ENCODE results near the gene C9orf43. TPM values are rescaled to one million over a fixed set of nuclear protein-coding genes. Genes with fewer than 3 reads are reported as not detected.
A peak's percentile ranks its signal among the peaks of the same experiment; 100 is the strongest.

Gene C9orf43
- total and polyA plus RNA-seq, 9 of the 15 experiments (the other 6 are each of a cell fraction or from before 2014, with no cell fraction given): 0.21 to 0.58 (median 0.33) TPM

DNA sequence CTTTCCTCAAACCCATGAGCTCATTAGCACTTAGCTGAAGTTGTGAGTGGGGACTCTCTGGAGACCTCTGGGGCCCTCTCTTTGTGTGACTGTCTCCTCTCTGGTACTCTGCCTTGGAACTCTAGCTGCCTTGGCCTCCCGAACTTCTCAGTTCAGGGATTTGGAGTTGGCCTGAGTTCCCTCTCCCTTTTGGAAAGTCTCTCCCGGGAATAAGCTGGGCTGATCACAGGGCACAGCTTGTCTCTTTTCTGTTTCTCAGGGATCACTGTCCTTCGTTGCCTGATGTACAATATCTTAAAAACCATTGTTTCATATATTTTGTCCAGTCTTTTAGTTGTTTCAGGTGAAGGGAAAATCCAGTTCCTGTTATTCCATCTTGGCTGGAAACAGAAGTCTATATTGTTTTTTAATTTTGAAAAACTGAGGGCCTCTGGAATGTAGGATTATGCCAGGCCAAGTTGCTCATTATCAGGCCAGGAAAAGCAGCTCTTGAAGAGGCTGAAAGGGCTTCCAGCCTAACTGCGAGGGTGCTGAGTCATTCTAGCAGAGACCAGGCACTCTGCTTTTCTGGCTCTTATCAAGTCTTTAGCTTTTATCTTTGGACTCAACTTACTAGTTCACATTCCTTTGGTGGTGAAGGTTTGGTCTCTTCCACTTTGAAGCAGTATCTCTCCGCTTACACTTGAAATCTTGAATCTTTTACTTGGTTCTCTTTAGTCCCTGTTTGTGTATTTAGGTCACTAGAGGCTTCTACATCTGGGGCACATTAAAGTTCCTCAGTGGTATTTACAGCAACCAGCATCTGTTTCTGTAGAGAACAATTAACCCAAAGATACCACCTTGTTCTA, 44.6 kb downstream of the C9orf43 start (continued):
- TF ChIP-seq XRCC4 (IDR thresholded peaks at IDR 0.05; ENCODE audit: extremely low read depth, insufficient read depth, insufficient read length) (no peak), ZNF644 (tag; IDR thresholded peaks at IDR 0.05; ENCODE audit: low read depth) (no peak), RAD21 (CRISPR knock-in tag; conservative IDR thresholded peaks at IDR 0.05 in 1 of 2, IDR thresholded peaks at IDR 0.05 in 1 of 2) (peak in 1 of 2 experiments; percentile 29; a peak in 3 of 4 replicates), MYBL2 (IDR thresholded peaks at IDR 0.05; ENCODE audit: low read depth) (no peak), MYBL2 (CRISPR knock-in tag; IDR thresholded peaks at IDR 0.05; ENCODE audit: borderline replicate concordance) (no peak), NCOA4 (IDR thresholded peaks at IDR 0.05; ENCODE audit: partially characterized antibody) (no peak), ZNF445 (CRISPR knock-in tag; IDR thresholded peaks at IDR 0.05; ENCODE audit: low read depth) (no peak), PURB (CRISPR knock-in tag; IDR thresholded peaks at IDR 0.05; ENCODE audit: low read depth) (no peak), MED1 (CRISPR knock-in tag; IDR thresholded peaks at IDR 0.05; ENCODE audit: borderline replicate concordance) (no peak), POLR2B (IDR thresholded peaks at IDR 0.05; ENCODE audit: low read depth, partially characterized antibody) (no peak)
- TF ChIP-seq, protein P1, sequence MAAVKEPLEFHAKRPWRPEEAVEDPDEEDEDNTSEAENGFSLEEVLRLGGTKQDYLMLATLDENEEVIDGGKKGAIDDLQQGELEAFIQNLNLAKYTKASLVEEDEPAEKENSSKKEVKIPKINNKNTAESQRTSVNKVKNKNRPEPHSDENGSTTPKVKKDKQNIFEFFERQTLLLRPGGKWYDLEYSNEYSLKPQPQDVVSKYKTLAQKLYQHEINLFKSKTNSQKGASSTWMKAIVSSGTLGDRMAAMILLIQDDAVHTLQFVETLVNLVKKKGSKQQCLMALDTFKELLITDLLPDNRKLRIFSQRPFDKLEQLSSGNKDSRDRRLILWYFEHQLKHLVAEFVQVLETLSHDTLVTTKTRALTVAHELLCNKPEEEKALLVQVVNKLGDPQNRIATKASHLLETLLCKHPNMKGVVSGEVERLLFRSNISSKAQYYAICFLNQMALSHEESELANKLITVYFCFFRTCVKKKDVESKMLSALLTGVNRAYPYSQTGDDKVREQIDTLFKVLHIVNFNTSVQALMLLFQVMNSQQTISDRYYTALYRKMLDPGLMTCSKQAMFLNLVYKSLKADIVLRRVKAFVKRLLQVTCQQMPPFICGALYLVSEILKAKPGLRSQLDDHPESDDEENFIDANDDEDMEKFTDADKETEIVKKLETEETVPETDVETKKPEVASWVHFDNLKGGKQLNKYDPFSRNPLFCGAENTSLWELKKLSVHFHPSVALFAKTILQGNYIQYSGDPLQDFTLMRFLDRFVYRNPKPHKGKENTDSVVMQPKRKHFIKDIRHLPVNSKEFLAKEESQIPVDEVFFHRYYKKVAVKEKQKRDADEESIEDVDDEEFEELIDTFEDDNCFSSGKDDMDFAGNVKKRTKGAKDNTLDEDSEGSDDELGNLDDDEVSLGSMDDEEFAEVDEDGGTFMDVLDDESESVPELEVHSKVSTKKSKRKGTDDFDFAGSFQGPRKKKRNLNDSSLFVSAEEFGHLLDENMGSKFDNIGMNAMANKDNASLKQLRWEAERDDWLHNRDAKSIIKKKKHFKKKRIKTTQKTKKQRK (IDR thresholded peaks at IDR 0.05; ENCODE audit: borderline replicate concordance, low read depth, low read length): no peak
- TF ChIP-seq, protein P2, sequence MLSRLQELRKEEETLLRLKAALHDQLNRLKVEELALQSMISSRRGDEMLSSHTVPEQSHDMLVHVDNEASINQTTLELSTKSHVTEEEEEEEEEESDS (CRISPR knock-in tag; IDR thresholded peaks at IDR 0.05): no peak
- TF ChIP-seq, protein P3, sequence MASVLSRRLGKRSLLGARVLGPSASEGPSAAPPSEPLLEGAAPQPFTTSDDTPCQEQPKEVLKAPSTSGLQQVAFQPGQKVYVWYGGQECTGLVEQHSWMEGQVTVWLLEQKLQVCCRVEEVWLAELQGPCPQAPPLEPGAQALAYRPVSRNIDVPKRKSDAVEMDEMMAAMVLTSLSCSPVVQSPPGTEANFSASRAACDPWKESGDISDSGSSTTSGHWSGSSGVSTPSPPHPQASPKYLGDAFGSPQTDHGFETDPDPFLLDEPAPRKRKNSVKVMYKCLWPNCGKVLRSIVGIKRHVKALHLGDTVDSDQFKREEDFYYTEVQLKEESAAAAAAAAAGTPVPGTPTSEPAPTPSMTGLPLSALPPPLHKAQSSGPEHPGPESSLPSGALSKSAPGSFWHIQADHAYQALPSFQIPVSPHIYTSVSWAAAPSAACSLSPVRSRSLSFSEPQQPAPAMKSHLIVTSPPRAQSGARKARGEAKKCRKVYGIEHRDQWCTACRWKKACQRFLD (CRISPR knock-in tag; IDR thresholded peaks at IDR 0.05): peak; percentile 70
- TF ChIP-seq, protein P4, sequence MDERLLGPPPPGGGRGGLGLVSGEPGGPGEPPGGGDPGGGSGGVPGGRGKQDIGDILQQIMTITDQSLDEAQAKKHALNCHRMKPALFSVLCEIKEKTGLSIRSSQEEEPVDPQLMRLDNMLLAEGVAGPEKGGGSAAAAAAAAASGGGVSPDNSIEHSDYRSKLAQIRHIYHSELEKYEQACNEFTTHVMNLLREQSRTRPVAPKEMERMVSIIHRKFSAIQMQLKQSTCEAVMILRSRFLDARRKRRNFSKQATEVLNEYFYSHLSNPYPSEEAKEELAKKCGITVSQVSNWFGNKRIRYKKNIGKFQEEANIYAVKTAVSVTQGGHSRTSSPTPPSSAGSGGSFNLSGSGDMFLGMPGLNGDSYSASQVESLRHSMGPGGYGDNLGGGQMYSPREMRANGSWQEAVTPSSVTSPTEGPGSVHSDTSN (CRISPR knock-in tag; IDR thresholded peaks at IDR 0.05; ENCODE audit: low read depth): no peak
- TF ChIP-seq, protein P4 (tag; conservative IDR thresholded peaks at IDR 0.05; ENCODE audit: low read depth): no peak
